Loucy (cell line): ENCODE data around the gene METTL4.
"Not testable (repeated sequence)": the region's sequence is repeated elsewhere in the genome, so short reads cannot be mapped to it uniquely, and the experiment has no call there.

Experiments
- H2AFZ ChIP-seq: fragments of 200-600 bp; sonication (generic); 2 replicates; pipeline ENCODE4 v1.6.0; 2016; ENCODE audit warnings: antibody characterized with exemption, mild to moderate bottlenecking, low read length, moderate library complexity
- H3F3A ChIP-seq: fragments of 200-600 bp; 2 replicates; pipeline ENCODE4 v1.6.0; 2016; ENCODE audit warnings: antibody characterized with exemption, low read depth, mild to moderate bottlenecking
- H3K27me3 ChIP-seq: fragments of 200-600 bp; sonication (generic); 2 replicates; pipeline ENCODE4 v1.6.1; 2014; ENCODE audit warnings: low read length, mild to moderate bottlenecking; ENCODE audit not compliant: insufficient read depth, poor library complexity, severe bottlenecking
- H3K36me3 ChIP-seq: fragments of 200-600 bp; sonication (generic); 2 replicates; pipeline ENCODE4 v1.6.1; 2016; ENCODE audit warnings: low read length; ENCODE audit not compliant: insufficient read depth
- H3K4me1 ChIP-seq: fragments of 200-600 bp; sonication (generic); 2 replicates; pipeline ENCODE4 v1.5.1; 2014; ENCODE audit warnings: low read length, mild to moderate bottlenecking; ENCODE audit not compliant: insufficient read depth, poor library complexity, severe bottlenecking
- H3K4me2 ChIP-seq: fragments of 200-600 bp; sonication (generic); 2 replicates; pipeline ENCODE4 v1.6.0; 2014; ENCODE audit warnings: antibody characterized with exemption, low read length, low read depth, mild to moderate bottlenecking; ENCODE audit not compliant: poor library complexity, severe bottlenecking
- H3K4me3 ChIP-seq: fragments of 200-600 bp; sonication (generic); 2 replicates; pipeline ENCODE4 v1.5.1; 2014; ENCODE audit warnings: low read length, mild to moderate bottlenecking, mixed read lengths; ENCODE audit not compliant: poor library complexity, severe bottlenecking
- H3K79me2 ChIP-seq: fragments of 200-600 bp; sonication (generic); 2 replicates; pipeline ENCODE4 v1.6.1; 2014; ENCODE audit warnings: low read length; ENCODE audit not compliant: insufficient read depth
- H3K9ac ChIP-seq: fragments of 200-600 bp; sonication (generic); 2 replicates; pipeline ENCODE4 v1.6.0; 2014; ENCODE audit warnings: mild to moderate bottlenecking, low read depth, low read length, moderate library complexity; ENCODE audit not compliant: poor library complexity, severe bottlenecking
- H3K9me2 ChIP-seq: fragments of 200-600 bp; sonication (generic); replicated peaks from 2 replicates; pipeline ENCODE4 v1.6.1; 2016; ENCODE audit warnings: low read depth, low read length, mixed read lengths
- H3K9me3 ChIP-seq: fragments of 200-600 bp; sonication (generic); 2 replicates; pipeline ENCODE4 v1.6.1; 2014; ENCODE audit warnings: mild to moderate bottlenecking, antibody characterized with exemption, low read length, low read depth; ENCODE audit not compliant: insufficient read depth
- H4K20me1 ChIP-seq: fragments of 200-600 bp; sonication (generic); 2 replicates; pipeline ENCODE4 v1.6.0; 2014; ENCODE audit warnings: antibody characterized with exemption, low read length, mild to moderate bottlenecking; ENCODE audit not compliant: insufficient read depth, poor library complexity, severe bottlenecking
- CTCF ChIP-seq: fragments of 200-600 bp; sonication (generic); conservative IDR thresholded peaks from 2 replicates; pipeline ENCODE4 v1.5.1; 2014; ENCODE audit warnings: mild to moderate bottlenecking, antibody characterized with exemption, low read length
- EZH2phosphoT487 ChIP-seq: fragments of 200-600 bp; IDR thresholded peaks from 2 replicates; pipeline ENCODE4 v1.6.1; 2018; ENCODE audit warnings: antibody characterized with exemption, mild to moderate bottlenecking, moderate library complexity, borderline replicate concordance

Gene METTL4

GRCh38 chr18:2547477-2548087 is 23.7 kb downstream of the METTL4 start:
- no peak overlapping the region for H3K4me2 ChIP-seq
- no peaks in the 10 kb centered on the region for H3K27me3 ChIP-seq
- H3F3A ChIP-seq = no peaks in the 10 kb centered on the region
- H4K20me1 ChIP-seq = no peaks in the 10 kb centered on the region
- TF ChIP-seq EZH2phosphoT487 (no peak), CTCF (peak; percentile 74)
- no peak overlapping the region for H2AFZ ChIP-seq
- no peaks in the 10 kb centered on the region for H3K9me3 ChIP-seq
- H3K36me3 ChIP-seq = no peaks in the 10 kb centered on the region; the same call in 1 of the 2 replicates
- H3K4me1 ChIP-seq = no peaks in the 10 kb centered on the region
- H3K9ac ChIP-seq = no peak overlapping the region
- H3K9me2 ChIP-seq = no peaks in the 10 kb centered on the region
- no peaks in the 10 kb centered on the region for H3K79me2 ChIP-seq
- no peak overlapping the region for H3K4me3 ChIP-seq

- H3K36me3 ChIP-seq = no peaks in the 10 kb centered on the region
- no peaks in the 10 kb centered on the region for H3K9me3 ChIP-seq
- no peak overlapping the region for H3K4me2 ChIP-seq
- no peaks in the 10 kb centered on the region for H3K9me2 ChIP-seq
- no peaks in the 10 kb centered on the region for H3K4me1 ChIP-seq
- H3K9ac ChIP-seq = no peak overlapping the region
- no peaks in the 10 kb centered on the region for H3K27me3 ChIP-seq
- no peaks in the 10 kb centered on the region for H4K20me1 ChIP-seq
- H2AFZ ChIP-seq = no peak overlapping the region
- H3F3A ChIP-seq = no peaks in the 10 kb centered on the region
- no peak overlapping the region for H3K4me3 ChIP-seq
- no peaks in the 10 kb centered on the region for H3K79me2 ChIP-seq
- TF ChIP-seq EZH2phosphoT487 (no peak), CTCF (no peak)
Measured at GRCh38 chr18:2545155-2545554, 26.1 kb downstream of the METTL4 start.

- peak; percentile 68 for TF ChIP-seq CTCF
- H3K4me2 ChIP-seq, H3K4me3 ChIP-seq: not testable (repeated sequence)
Measured at GRCh38 chr18:2541925-2542563, 29.3 kb downstream of the METTL4 start.

More at GRCh38 chr18:2541925-2542563, 29.3 kb downstream of the METTL4 start:
- not testable (repeated sequence) for H3K79me2 ChIP-seq, H3K9me2 ChIP-seq, H2AFZ ChIP-seq, H3K27me3 ChIP-seq, H3F3A ChIP-seq, H3K9me3 ChIP-seq, H3K36me3 ChIP-seq, H3K4me1 ChIP-seq, H4K20me1 ChIP-seq, H3K9ac ChIP-seq
